Hepatocyte (in vitro differentiated cells): ENCODE measurements around the gene OSR1. TPM values are rescaled to one million over a fixed set of nuclear protein-coding genes. Genes with fewer than 3 reads are reported as not detected.

Source experiments
- DNase-seq: peaks from one replicate; pipeline ENCODE4 v3.0.0-alpha.2; 2016; ENCODE audit warnings: low spot score
- H2AFZ ChIP-seq: fragments of 200-600 bp; sonication (generic); 2 replicates; pipeline ENCODE4 v1.6.0; 2016; ENCODE audit warnings: antibody characterized with exemption, mild to moderate bottlenecking
- H3K27ac ChIP-seq: fragments of 200-600 bp; sonication (generic); 2 replicates; pipeline ENCODE4 v1.5.1; 2016; ENCODE audit warnings: mild to moderate bottlenecking
- H3K27me3 ChIP-seq: fragments of 200-600 bp; sonication (generic); 2 replicates; pipeline ENCODE4 v1.6.1; 2016
- H3K36me3 ChIP-seq: fragments of 200-600 bp; sonication (generic); replicated peaks from 2 replicates; pipeline ENCODE4 v1.5.1; 2016; ENCODE audit warnings: low read depth; ENCODE audit not compliant: insufficient read depth
- H3K4me1 ChIP-seq: fragments of 200-600 bp; sonication (generic); 2 replicates; pipeline ENCODE4 v1.5.1; 2016; ENCODE audit warnings: mild to moderate bottlenecking, moderate library complexity; ENCODE audit not compliant: insufficient read depth
- H3K4me2 ChIP-seq: fragments of 200-600 bp; sonication (generic); 2 replicates; pipeline ENCODE4 v1.6.0; 2016
- H3K4me3 ChIP-seq: fragments of 200-600 bp; sonication (generic); 2 replicates; pipeline ENCODE4 v1.5.1; 2016; ENCODE audit warnings: mild to moderate bottlenecking
- H3K79me2 ChIP-seq: fragments of 200-600 bp; sonication (generic); 2 replicates; pipeline ENCODE4 v1.6.0; 2017; ENCODE audit warnings: mild to moderate bottlenecking
- H3K9me2 ChIP-seq: fragments of 200-600 bp; sonication (generic); replicated peaks from 2 replicates; pipeline ENCODE4 v1.6.0; 2017; ENCODE audit warnings: mild to moderate bottlenecking; ENCODE audit not compliant: insufficient read depth
- H3K9me3 ChIP-seq: fragments of 200-600 bp; sonication (generic); 2 replicates; pipeline ENCODE4 v1.5.1; 2016; ENCODE audit warnings: low read depth, mild to moderate bottlenecking
- H4K20me1 ChIP-seq: fragments of 200-600 bp; sonication (generic); 2 replicates; pipeline ENCODE4 v1.6.0; 2016; ENCODE audit warnings: mild to moderate bottlenecking; ENCODE audit not compliant: insufficient read depth, poor library complexity, severe bottlenecking
- EZH2 ChIP-seq: fragments of 200-600 bp; sonication (generic); IDR thresholded peaks from 2 replicates; pipeline ENCODE4 v1.6.1; 2016; ENCODE audit warnings: antibody characterized with exemption, mild to moderate bottlenecking, borderline replicate concordance
- EZH2phosphoT487 ChIP-seq: fragments of 200-600 bp; sonication (generic); IDR thresholded peaks from one replicate; pipeline ENCODE4 v1.6.1; 2018; ENCODE audit warnings: antibody characterized with exemption, mild to moderate bottlenecking, low read depth, moderate library complexity; ENCODE audit not compliant: unreplicated experiment, severe bottlenecking
- whole genome bisulfite sequencing: methylation state at CpG from one replicate; pipeline ENCODE4 v1.1.6; 2016; ENCODE audit warnings: low lambda C conversion rate; ENCODE audit errors: missing lambda C conversion rate; 5-methylcytosine and 5-hydroxymethylcytosine counted together
- polyA plus RNA-seq: library from polyadenylated mRNA; unstranded; fragments of >200 nt; fragmentation: Nextera tagmentation; extraction: Ambion mirVana; gene quantifications from 2 replicates; pipeline ENCODE4 v1.2.1, GENCODE V29; 2016
- total RNA-seq: library from RNA; depleted of rRNA; stranded (reverse); fragments of >200 nt; gene quantifications from 2 replicates; pipeline ENCODE4 v1.2.3, GENCODE V29; 2014
- TF ChIP-seq, protein P1 (sequence below): fragments of 200-600 bp; sonication (generic); IDR thresholded peaks from 2 replicates; pipeline ENCODE4 v1.5.1; 2016; ENCODE audit warnings: antibody characterized with exemption, mild to moderate bottlenecking; ENCODE audit not compliant: poor library complexity

Gene OSR1
- total and polyA plus RNA-seq, 2 experiments from 2014 or later: 19.8 to 45.7 TPM

DNA sequence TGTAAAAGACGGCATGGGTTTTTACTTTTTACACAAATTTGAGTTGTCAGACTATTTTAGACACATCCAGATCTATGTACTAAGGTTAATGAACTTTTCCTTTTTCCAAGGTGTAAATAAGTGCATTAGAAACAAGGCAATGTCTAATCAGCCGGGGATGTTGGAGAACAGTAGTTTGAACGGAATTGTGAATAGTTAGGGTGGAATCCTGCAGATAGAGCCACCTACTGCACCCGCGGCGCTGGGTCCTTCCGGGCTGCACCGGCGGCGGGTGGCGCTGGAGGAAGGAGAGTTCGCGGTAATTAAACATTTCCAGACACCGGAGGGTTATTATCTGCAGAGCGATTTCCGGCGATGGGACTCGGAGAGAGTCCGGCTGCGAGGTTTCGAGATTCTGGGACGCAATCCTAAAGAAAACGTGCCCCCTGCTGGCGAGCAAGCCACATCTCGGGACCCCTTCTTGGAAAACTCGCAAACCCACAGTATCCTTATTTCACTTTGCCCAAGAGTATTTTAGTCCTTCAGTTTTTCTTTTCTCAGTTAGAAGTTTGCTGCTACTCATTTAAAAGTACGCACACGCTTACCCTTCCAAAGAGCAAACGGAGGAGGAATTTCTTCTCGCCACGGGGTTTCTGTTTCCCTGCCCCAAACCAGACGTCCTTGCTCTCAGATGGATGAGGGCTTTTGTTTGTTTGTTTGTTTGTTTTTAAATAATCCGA lies 4.5 kb upstream of the OSR1 start:
- Histone ChIP-seq H3K9me3 (no peaks in the 10 kb centered on the region), H4K20me1 (no peaks in the 10 kb centered on the region), H3K79me2 (peaks cover 3% of the 10 kb centered on the region), H3K4me2 (peak overlapping the region; percentile 81), H3K9me2 (no peaks in the 10 kb centered on the region), H3K4me3 (peak overlapping the region; percentile 35), H2AFZ (peak overlapping the region; percentile 31), H3K27me3 (peaks cover 48% of the 10 kb centered on the region), H3K36me3 (no peaks in the 10 kb centered on the region), H3K27ac (no peak overlapping the region), H3K4me1 (peaks cover 14% of the 10 kb centered on the region)
- TF ChIP-seq, protein P1, sequence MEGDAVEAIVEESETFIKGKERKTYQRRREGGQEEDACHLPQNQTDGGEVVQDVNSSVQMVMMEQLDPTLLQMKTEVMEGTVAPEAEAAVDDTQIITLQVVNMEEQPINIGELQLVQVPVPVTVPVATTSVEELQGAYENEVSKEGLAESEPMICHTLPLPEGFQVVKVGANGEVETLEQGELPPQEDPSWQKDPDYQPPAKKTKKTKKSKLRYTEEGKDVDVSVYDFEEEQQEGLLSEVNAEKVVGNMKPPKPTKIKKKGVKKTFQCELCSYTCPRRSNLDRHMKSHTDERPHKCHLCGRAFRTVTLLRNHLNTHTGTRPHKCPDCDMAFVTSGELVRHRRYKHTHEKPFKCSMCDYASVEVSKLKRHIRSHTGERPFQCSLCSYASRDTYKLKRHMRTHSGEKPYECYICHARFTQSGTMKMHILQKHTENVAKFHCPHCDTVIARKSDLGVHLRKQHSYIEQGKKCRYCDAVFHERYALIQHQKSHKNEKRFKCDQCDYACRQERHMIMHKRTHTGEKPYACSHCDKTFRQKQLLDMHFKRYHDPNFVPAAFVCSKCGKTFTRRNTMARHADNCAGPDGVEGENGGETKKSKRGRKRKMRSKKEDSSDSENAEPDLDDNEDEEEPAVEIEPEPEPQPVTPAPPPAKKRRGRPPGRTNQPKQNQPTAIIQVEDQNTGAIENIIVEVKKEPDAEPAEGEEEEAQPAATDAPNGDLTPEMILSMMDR: peak; percentile 91
- TF ChIP-seq EZH2: no peak
- peak; percentile 90 for DNase-seq
- 2% methylated on average over 33 of the region's 33 CpGs for WGBS

DNA sequence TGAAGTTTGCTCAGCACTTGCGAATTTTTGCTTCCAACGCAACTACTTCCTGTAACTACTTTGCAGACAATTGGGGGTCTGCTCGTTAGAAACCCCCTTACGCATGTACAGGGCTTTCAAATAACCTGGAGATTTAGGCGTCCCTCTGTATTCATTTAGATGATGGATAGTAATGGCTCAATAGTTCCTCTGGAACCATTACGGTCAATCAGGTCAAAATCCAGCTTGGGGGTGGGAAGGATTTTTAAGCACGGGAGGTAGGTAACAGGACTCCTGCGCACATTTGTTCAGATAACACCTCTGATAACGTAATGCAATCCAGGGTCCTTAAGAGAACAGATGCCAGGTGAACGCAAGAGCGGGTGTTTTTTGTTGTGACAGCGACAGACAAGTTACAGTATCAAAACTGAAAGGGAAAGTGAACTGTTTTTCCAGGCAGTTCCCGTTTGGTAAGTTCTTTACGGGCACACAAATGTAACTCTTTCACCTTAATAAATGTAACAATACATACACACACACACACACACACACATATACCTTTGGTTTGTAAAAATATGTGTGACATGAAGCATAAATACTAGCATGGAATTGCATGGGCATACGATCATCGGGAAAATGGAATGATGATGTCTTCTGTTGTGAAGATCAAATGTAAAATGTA lies 3.8 kb upstream of the OSR1 start:
- Histone ChIP-seq H3K9me2 (no peaks in the 10 kb centered on the region), H3K27ac (no peak overlapping the region), H3K36me3 (no peaks in the 10 kb centered on the region), H2AFZ (peak overlapping the region; percentile 31), H3K27me3 (peaks cover 51% of the 10 kb centered on the region), H3K79me2 (peaks cover 10% of the 10 kb centered on the region), H4K20me1 (no peaks in the 10 kb centered on the region), H3K4me1 (peaks cover 14% of the 10 kb centered on the region), H3K4me2 (peak overlapping the region; percentile 81), H3K4me3 (peak overlapping the region; percentile 35), H3K9me3 (no peaks in the 10 kb centered on the region)
- 11% methylated on average over 16 of the region's 16 CpGs for WGBS
- TF ChIP-seq, protein P1: no peak
- TF ChIP-seq EZH2 (no peak), EZH2phosphoT487 (no peak)
- no peak for DNase-seq

- DNase-seq: no peak
- no peak for TF ChIP-seq EZH2
- no peak for TF ChIP-seq EZH2phosphoT487
- TF ChIP-seq, protein P1: no peak
- H3K9me2 ChIP-seq: no peaks in the 10 kb centered on the region
- no peaks in the 10 kb centered on the region for H3K36me3 ChIP-seq
- no peak overlapping the region for H3K27ac ChIP-seq
- H3K4me3 ChIP-seq: peak overlapping the region; percentile 35
- no peaks in the 10 kb centered on the region for H3K9me3 ChIP-seq
- WGBS: 12% methylated on average over 51 of the region's 51 CpGs
- peak overlapping the region; percentile 81 for H3K4me2 ChIP-seq
- peaks cover 58% of the 10 kb centered on the region for H3K27me3 ChIP-seq
- peaks cover 18% of the 10 kb centered on the region for H3K79me2 ChIP-seq
- H2AFZ ChIP-seq: peak overlapping the region; percentile 31
- peaks cover 4% of the 10 kb centered on the region for H4K20me1 ChIP-seq
- H3K4me1 ChIP-seq: peaks cover 14% of the 10 kb centered on the region
Measured at GRCh38 chr2:19361325-19361990, 3.0 kb upstream of the OSR1 start.
